Motor neuron (in vitro differentiated cells): Measurements from ENCODE around the gene B4GALT1. TPM values are rescaled to one million over a fixed set of nuclear protein-coding genes. Genes with fewer than 3 reads are reported as not detected.

Experiments
- ATAC-seq, 8 experiments: fragments of 200-7000 bp; cut with Tn5 transposase; replicated peaks in 6 of 8; 2 replicates each; pipeline ENCODE4 v1.8.0; 2021; ENCODE audit warnings: mild to moderate bottlenecking in 8 of 8, moderate library complexity in 8 of 8
- H3K27ac ChIP-seq, 2 donors: fragments of 250-450 bp; sonication (Bioruptor Pico); 2 replicates each; pipeline ENCODE4 v1.9.0; 2021; ENCODE audit warnings: antibody characterized with exemption in 2 of 2, mild to moderate bottlenecking in 2 of 2, moderate library complexity in 1 of 2
- H3K4me1 ChIP-seq, 2 donors: fragments of 250-450 bp; sonication (Bioruptor Pico); replicated peaks in 1 of 2; 2 replicates each; pipeline ENCODE4 v1.6.1; 2021; ENCODE audit warnings: antibody characterized with exemption in 2 of 2, mild to moderate bottlenecking in 2 of 2, moderate library complexity in 1 of 2
- H3K4me3 ChIP-seq, 5 donors: fragments of 250-450 bp; sonication (Bioruptor Pico); 2 replicates each; pipeline ENCODE4 v1.9.0; 2021; ENCODE audit warnings: antibody characterized with exemption in 5 of 5, mild to moderate bottlenecking in 5 of 5, moderate library complexity in 4 of 5
- WGBS, 10 experiments: fragments of 450-650 bp; shearing (Covaris generic); methylation state at CpG; one replicate each; pipeline ENCODE4 v1.0.0; 2022; 5-methylcytosine and 5-hydroxymethylcytosine counted together
- in situ Hi-C, 9 experiments: fragments of 400-800 bp; cut with MboI; loops; one replicate each; pipeline ENCODE4 v1.15.0; 2021; ENCODE audit warnings: low sequenced_read_pairs in 9 of 9, low pct_unique_long_range_greater_than_20kb in 2 of 9; ENCODE audit not compliant: unreplicated experiment in 9 of 9
- total RNA-seq, 8 experiments: library from RNA; unstranded; fragments of 300-600 nt; gene quantifications; 2 replicates each; pipeline versions ENCODE4 v1.2.3 to v1.2.4, GENCODE V29; 2022

B4GALT1 gene
- total RNA-seq, 8 experiments from 2014 or later, result 1.3 to 86.5 (median 4.7) TPM

DNA sequence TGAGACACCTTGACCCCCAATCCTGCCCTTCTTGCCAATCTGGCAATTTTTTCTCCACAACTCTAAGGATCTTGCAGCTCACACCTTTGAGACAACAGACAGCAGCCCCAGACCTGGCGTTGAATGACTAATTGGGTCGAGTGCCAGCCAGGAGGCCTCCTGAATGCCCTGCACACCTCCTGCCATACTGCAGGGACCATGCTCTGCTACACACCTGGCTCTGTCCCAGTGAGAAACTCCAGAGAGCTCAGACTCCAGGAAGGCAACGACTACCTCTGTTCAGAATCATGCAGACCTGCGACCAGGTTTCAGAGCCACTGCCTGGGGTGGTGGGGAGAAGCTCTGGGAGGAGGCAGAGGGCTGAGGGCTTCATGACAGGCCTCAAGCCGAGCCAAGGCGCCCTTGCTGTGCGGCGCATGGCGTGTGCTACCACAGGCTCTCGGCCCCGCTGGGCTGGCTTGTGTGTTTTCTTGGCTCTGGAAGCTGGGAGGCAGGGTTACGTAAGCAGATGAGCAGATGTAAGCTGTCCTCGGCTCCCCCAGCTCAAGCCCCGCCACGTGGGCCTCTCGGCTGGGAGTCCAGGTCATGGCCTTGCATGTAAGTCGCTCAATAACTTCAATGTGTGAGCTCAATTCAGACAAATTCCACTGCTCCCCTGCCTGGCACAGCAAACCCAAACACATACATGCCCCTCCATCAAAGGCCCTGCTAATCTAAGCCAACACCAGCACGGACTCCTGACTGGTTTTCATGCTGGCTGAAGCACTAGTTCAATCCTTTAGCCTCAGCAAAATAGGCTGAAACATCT, 27.5 kb downstream of the B4GALT1 start:
- ATAC-seq, result peak; percentile 44 to 93 (median 90)
- Histone ChIP-seq H3K27ac (peak overlapping the region; percentile 43 to 63), H3K4me3 (no peak overlapping the region), H3K4me1 (peaks cover 16 to 19% of the 10 kb centered on the region in 2 donors)
- 5 to 100% (median 11%) methylated on average over 1 to 4 of the region's 18 CpGs; no CpG with 5 or more reads in 4 of the 10 experiments for WGBS, 10 experiments
- in situ Hi-C loops, result no loop called here

- Histone ChIP-seq H3K4me1 (peaks cover 16 to 19% of the 10 kb centered on the region in 2 donors), H3K4me3 (no peak overlapping the region), H3K27ac (no peak overlapping the region)
- in situ Hi-C loops, result no loop called here
- WGBS, 10 experiments, result 93% methylated on average over 3 of the region's 7 CpGs; no CpG with 5 or more reads in 9 of the 10 experiments
- ATAC-seq, result no peak
Measured at GRCh38 chr9:33138768-33139167, 28.4 kb downstream of the B4GALT1 start.

GRCh38 chr9:33137781-33138264, 29.3 kb downstream of the B4GALT1 start:
- peaks cover 16 to 19% of the 10 kb centered on the region in 2 donors for H3K4me1 ChIP-seq
- no peak overlapping the region for H3K4me3 ChIP-seq
- in situ Hi-C loops, result no loop called here
- no peak for ATAC-seq
- H3K27ac ChIP-seq, result no peak overlapping the region
- 80 to 100% (median 90%) methylated on average over 1 to 7 of the region's 11 CpGs; no CpG with 5 or more reads in 3 of the 10 experiments for WGBS, 10 experiments

GRCh38 chr9:33136721-33137670, 30.1 kb downstream of the B4GALT1 start:
- in situ Hi-C loops, result no loop called here
- no peak for ATAC-seq
- no peak overlapping the region for H3K4me3 ChIP-seq
- peaks cover 16 to 19% of the 10 kb centered on the region in 2 donors for H3K4me1 ChIP-seq
- WGBS, 10 experiments, result 40 to 100% (median 89%) methylated on average over 1 to 8 of the region's 10 CpGs; no CpG with 5 or more reads in 1 of the 10 experiments
- no peak overlapping the region for H3K27ac ChIP-seq

DNA sequence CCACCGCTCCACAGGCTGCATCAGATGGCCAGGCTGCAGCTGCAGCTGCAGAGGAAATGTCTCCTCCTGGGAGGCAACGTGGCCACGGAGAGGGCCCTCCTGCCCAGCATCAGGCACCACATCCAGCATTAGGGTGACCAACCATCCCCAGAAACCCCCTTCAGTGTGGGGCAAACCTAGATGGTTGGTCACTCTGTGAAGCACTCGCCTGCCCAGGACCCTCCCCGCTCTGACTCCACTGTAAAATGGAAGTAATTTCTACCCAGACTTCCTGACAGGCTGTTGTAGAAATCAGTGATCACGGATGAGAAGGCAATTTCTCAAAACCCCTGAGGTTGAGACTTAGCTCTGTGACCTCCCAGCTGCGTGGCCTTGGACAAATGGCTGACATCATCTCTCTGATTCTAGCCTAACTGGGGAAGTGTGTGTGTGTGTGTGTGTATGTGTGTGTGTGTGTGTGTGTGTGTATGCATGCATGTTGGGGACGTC, 31.6 kb downstream of the B4GALT1 start:
- ATAC-seq, result peak in 5 of 8 experiments; percentile 71 to 76 (median 72)
- Histone ChIP-seq H3K4me3 (no peak overlapping the region), H3K4me1 (peaks cover 14 to 16% of the 10 kb centered on the region in 2 donors), H3K27ac (peak overlapping the region; percentile 65 to 77)
- in situ Hi-C loops, result no loop called here
- WGBS, 10 experiments, result 8 to 63% (median 45%) methylated on average over 1 to 3 of the region's 8 CpGs; no CpG with 5 or more reads in 3 of the 10 experiments

GRCh38 chr9:33135031-33135461, 32.1 kb downstream of the B4GALT1 start:
- H3K27ac ChIP-seq, result peak overlapping the region; percentile 65 to 77
- no peak for ATAC-seq
- in situ Hi-C loops, result no loop called here
- H3K4me3 ChIP-seq, result no peak overlapping the region
- peaks cover 12% of the 10 kb centered on the region in 2 donors for H3K4me1 ChIP-seq
- WGBS, 10 experiments, result 100% methylated on average over 1 of the region's 8 CpGs; no CpG with 5 or more reads in 7 of the 10 experiments

GRCh38 chr9:33133186-33133585, 34.0 kb downstream of the B4GALT1 start:
- H3K27ac ChIP-seq, result no peak overlapping the region
- H3K4me1 ChIP-seq, result peaks cover 0 to 3% of the 10 kb centered on the region in 2 donors
- no peak overlapping the region for H3K4me3 ChIP-seq
- 17 to 100% (median 100%) methylated on average over 1 to 3 of the region's 7 CpGs; no CpG with 5 or more reads in 4 of the 10 experiments for WGBS, 10 experiments
- ATAC-seq, result no peak
- in situ Hi-C loops, result no loop called here

DNA sequence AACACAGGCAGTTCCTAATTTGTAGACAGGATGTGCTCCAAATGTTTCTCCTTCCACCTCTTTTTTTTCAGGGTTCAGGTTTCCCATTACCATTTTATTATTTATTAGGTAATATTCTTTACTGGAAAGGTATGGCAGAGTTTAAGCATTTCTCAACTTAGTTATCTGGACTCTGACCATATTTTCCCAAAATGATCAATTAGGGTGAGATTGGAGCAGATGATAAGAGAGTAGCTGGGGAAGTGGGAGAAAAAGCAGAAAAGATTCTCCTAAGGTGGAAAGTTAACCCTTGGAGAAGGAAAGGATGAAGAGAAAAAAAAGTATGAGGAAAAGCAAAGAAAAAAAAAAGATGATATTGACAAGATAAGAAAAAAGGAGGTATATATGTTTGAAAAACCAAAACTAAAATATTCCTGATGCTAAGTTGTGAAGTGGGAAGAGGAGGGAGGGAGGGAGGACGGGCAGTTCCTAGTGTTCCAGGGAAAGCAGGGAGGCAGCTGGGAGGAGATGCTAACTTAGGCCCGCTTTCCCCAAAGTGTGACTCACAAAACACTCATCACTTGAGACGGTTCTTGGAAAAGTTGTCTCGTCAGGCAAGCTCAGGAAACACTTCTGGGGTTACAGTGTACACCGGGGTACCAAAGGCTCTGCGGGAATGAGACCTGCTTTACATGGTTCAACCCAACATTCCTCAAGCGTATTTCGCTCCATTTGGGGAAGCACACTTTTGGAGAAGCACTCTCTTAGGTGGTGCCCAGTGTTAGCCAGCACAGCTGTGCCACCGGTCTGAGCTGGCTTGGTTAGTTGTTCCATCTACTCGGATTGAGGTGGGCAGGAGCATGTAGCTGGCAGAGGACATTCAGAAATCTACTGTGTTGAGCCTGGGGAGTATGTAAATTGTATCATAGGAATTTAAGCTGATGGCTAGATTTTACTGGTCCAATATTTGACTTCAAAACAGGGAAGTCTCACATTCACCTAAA, 35.1 kb downstream of the B4GALT1 start:
- WGBS, 10 experiments, result 13 to 92% (median 70%) methylated on average over 1 to 8 of the region's 10 CpGs
- in situ Hi-C loops, result no loop called here
- ATAC-seq, result peak in 2 of 8 experiments; percentile 57 to 62
- Histone ChIP-seq H3K4me1 (peaks cover 0 to 3% of the 10 kb centered on the region in 2 donors), H3K27ac (no peak overlapping the region), H3K4me3 (no peak overlapping the region)

DNA sequence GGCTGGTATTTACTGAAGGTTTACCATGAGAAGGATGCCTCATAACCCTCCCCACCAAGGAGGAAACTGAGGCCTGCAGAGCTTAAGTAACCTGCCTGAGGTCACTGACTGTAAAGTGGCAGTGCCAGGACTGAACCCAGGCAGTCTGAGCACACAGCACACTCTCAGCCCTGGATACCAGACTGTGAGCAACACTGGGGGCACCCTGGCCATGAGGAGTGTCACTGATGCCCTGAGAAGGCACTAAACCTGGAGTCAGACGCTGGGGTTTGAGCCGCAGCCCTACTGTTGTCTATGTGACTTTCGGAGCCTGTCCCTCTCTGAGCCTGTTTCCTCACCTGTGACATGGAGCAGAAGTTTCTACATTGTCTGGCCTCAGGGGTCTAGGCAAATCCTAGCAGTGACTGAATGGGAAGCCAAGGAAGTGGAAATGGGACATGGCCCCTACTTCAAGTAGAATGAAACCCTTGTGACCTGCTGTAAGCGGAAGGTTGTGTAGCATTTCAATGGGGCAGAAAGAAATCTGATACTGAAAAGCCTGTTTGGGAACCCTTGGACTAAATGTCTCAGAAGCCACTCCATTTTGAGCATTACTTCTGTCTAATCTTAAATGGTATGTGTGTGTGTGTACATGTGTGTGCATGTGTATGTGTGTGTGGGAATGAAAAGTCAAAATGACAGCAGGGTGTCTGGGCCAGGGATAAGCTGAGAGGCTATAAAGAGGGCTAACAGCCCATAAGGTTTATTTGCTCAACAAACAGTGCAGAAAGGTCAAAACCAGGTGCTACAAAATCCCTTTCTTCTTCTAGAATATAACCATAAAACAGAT, 36.0 kb downstream of the B4GALT1 start:
- Histone ChIP-seq H3K27ac (no peak overlapping the region), H3K4me3 (no peak overlapping the region), H3K4me1 (peaks cover 0 to 3% of the 10 kb centered on the region in 2 donors)
- no peak for ATAC-seq
- WGBS, 10 experiments, result 100% methylated on average over 1 to 3 of the region's 4 CpGs; no CpG with 5 or more reads in 6 of the 10 experiments
- in situ Hi-C loops, result no loop called here

DNA sequence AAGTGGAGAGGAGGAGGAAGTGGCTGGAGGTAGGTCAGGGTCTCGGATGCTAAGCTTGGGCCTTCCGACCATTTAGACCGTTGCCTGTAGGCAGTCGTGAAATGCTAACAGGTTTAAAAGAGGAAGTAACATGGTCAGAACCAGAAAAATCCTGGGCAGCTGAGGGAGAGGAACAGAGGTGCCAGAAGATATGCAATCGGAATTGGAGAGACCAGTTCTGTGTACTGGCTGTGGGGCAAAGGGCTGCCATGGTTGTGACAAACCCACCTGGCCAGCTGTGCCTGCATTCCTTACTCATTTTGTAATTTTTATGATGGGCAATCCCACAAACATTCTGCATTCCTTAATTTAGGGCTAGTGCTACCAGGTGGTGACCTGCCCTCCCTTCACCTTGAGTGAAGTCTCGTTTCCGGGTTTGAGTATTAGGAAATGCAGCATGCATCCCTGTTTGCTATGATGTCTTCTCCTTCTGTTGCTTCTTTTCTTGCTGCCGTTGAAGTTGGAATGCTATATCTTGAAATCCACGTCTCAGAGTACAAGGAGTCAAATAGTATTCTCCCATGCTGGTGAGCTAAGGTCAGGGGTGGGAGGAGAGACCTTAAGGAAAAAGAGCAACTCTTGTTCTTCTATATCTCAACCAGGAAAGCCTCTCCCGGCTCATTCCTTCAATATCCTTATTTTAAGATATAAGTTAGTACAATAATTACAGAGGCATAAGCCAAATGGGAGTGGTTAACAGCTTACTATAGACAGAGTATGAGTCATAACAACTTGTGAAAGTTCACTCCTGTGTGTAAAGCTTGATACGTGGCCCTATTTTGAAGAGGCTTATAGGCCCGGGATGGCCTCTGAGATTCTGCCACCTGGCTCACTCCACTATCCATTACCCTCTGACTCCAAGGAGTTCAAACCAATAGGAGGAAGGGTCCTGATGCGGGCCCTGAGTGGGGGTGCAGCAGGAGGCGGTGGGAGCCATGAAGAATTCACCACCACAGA, 37.0 kb downstream of the B4GALT1 start:
- H3K27ac ChIP-seq, result no peak overlapping the region
- peak in 2 of 8 experiments; percentile 4 to 27 for ATAC-seq
- in situ Hi-C loops, result no loop called here
- 52 to 100% (median 90%) methylated on average over 2 to 8 of the region's 14 CpGs; no CpG with 5 or more reads in 3 of the 10 experiments for WGBS, 10 experiments
- no peaks in the 10 kb centered on the region for H3K4me1 ChIP-seq
- H3K4me3 ChIP-seq, result no peak overlapping the region
